Naive thymus-derived CD4-positive, alpha-beta T cell (primary cell): ENCODE results near the gene GDNF. TPM values are rescaled to one million over a fixed set of nuclear protein-coding genes. Genes with fewer than 3 reads are reported as not detected.

Experiments
- ATAC-seq: fragments of 150-1000 bp; cut with Tn5 transposase; 2 replicates; pipeline ENCODE4 v1.10.0; 2021; ENCODE audit warnings: mild to moderate bottlenecking, moderate library complexity
- CTCF ChIA-PET: fragments of 350-600 bp; sonication (Branson Sonifier 250); formaldehyde crosslinking; loops from one replicate; lab custom pipeline; 2021; ENCODE audit warnings: antibody characterized with exemption; lab: Charles Lee
- POLR2A ChIA-PET: fragments of 350-600 bp; sonication (Branson Sonifier 250); formaldehyde crosslinking; loops from one replicate; lab custom pipeline; 2021; ENCODE audit warnings: antibody characterized with exemption, inconsistent platforms; lab: Charles Lee
- DNase-seq, 9 donors: peaks; one replicate each; pipeline versions ENCODE4 v3.0.0 to v3.0.0-alpha.2; 2020 to 2022; ENCODE audit warnings: mixed read lengths in 1 of 9
- H3K27ac ChIP-seq: one replicate; pipeline ENCODE4 v1.7.0; 2013; ENCODE audit warnings: mild to moderate bottlenecking, low read depth, low read length, moderate library complexity
- H3K27me3 ChIP-seq, 2 donors: one replicate each; pipeline ENCODE4 v1.7.0; 2013; ENCODE audit warnings: low read length in 2 of 2, mild to moderate bottlenecking in 2 of 2, moderate library complexity in 2 of 2; ENCODE audit not compliant: control insufficient read depth in 2 of 2, insufficient read depth in 2 of 2
- H3K36me3 ChIP-seq, 3 experiments: 1 replicate in 2 of 3; 2 replicates in 1 of 3; pipeline ENCODE4 v1.7.0; 2013; ENCODE audit warnings: low read length in 3 of 3, mild to moderate bottlenecking in 3 of 3, moderate library complexity in 1 of 3; ENCODE audit not compliant: insufficient read depth in 3 of 3, control insufficient read depth in 2 of 3
- H3K4me1 ChIP-seq, 2 donors: one replicate each; pipeline ENCODE4 v1.7.0; 2013; ENCODE audit warnings: low read length in 2 of 2, mild to moderate bottlenecking in 2 of 2, moderate library complexity in 1 of 2; ENCODE audit not compliant: control insufficient read depth in 2 of 2, insufficient read depth in 2 of 2
- H3K4me3 ChIP-seq: 2 replicates; pipeline ENCODE4 v1.7.0; 2013; ENCODE audit warnings: mild to moderate bottlenecking, low read length
- H3K9me3 ChIP-seq, 3 experiments: 1 replicate in 2 of 3; 2 replicates in 1 of 3; pipeline ENCODE4 v1.7.0; 2013; ENCODE audit warnings: low read length in 3 of 3; ENCODE audit not compliant: control insufficient read depth in 2 of 3
- H3K27ac Mint-ChIP-seq, 9 donors: one replicate each; pipeline ENCODE4 v1.8.0; 2020 to 2022; ENCODE audit warnings: mixed read lengths in 9 of 9, mild to moderate bottlenecking in 8 of 9, moderate library complexity in 5 of 9, inconsistent platforms in 2 of 9
- H3K27me3 Mint-ChIP-seq, 5 donors: one replicate each; pipeline ENCODE4 v1.8.0; 2021 to 2022; ENCODE audit warnings: mixed read lengths in 5 of 5, mild to moderate bottlenecking in 1 of 5
- H3K36me3 Mint-ChIP-seq, 5 donors: one replicate each; pipeline ENCODE4 v1.8.0; 2020 to 2022; ENCODE audit warnings: mixed read lengths in 5 of 5, mild to moderate bottlenecking in 3 of 5, inconsistent platforms in 1 of 5
- H3K4me1 Mint-ChIP-seq, 7 donors: one replicate each; pipeline ENCODE4 v1.8.0; 2020 to 2022; ENCODE audit warnings: mixed read lengths in 7 of 7, mild to moderate bottlenecking in 3 of 7, inconsistent platforms in 1 of 7
- H3K4me3 Mint-ChIP-seq, 10 donors: one replicate each; pipeline ENCODE4 v1.8.0; 2020 to 2022; ENCODE audit warnings: mild to moderate bottlenecking in 10 of 10, mixed read lengths in 10 of 10, moderate library complexity in 6 of 10, inconsistent platforms in 2 of 10
- H3K9me3 Mint-ChIP-seq, 11 donors: one replicate each; pipeline ENCODE4 v1.8.0; 2020 to 2022; ENCODE audit warnings: mixed read lengths in 11 of 11, mild to moderate bottlenecking in 4 of 11, inconsistent platforms in 1 of 11, moderate library complexity in 1 of 11
- intact Hi-C, 2 donors: fragments of 100-400 bp; cut with micrococcal nuclease; formaldehyde crosslinking; loops; one replicate each; pipeline ENCODE4 v1.15.1; 2023
- polyA plus RNA-seq, 2 donors: library from polyadenylated mRNA; unstranded; fragments of 300-500 nt; fragmentation: Illumina TruSeq; gene quantifications; one replicate each; pipeline ENCODE4 v1.2.3, GENCODE V29; 2021
- total RNA-seq, 6 experiments: library from RNA in 5 of 6; stranded (reverse) in 5 of 6; gene quantifications; 1 replicate in 5 of 6; 2 replicates in 1 of 6; pipeline ENCODE4 v1.2.3 and lab custom pipeline; 2021 to 2026

The GDNF gene
- total and polyA plus RNA-seq, 7 experiments from 2014 or later: not detected

GRCh38 chr5:37773809-37774208 lies 66.0 kb downstream of the GDNF start:
- H3K27ac Mint-ChIP-seq: no peak overlapping the region
- H3K4me1 Mint-ChIP-seq: no peaks in the 10 kb centered on the region
- no peaks in the 10 kb centered on the region for H3K9me3 ChIP-seq
- POLR2A ChIA-PET: no interaction called here
- no peak overlapping the region for H3K27ac ChIP-seq
- no peak overlapping the region for H3K4me3 Mint-ChIP-seq
- no peak overlapping the region for H3K4me3 ChIP-seq
- H3K27me3 Mint-ChIP-seq: peaks cover 0 to 8% (median 5%) of the 10 kb centered on the region in 5 donors
- H3K4me1 ChIP-seq: no peaks in the 10 kb centered on the region
- intact Hi-C loops: no loop called here
- DNase-seq (no peak), ATAC-seq (no peak)
- no peaks in the 10 kb centered on the region for H3K27me3 ChIP-seq
- H3K36me3 Mint-ChIP-seq: peaks cover 0 to 9% (median 0%) of the 10 kb centered on the region in 5 donors
- H3K36me3 ChIP-seq: no peaks in the 10 kb centered on the region
- H3K9me3 Mint-ChIP-seq: peaks cover 4 to 38% (median 15%) of the 10 kb centered on the region in 11 donors
- CTCF ChIA-PET: no interaction called here

GRCh38 chr5:37772255-37772654 lies 67.6 kb downstream of the GDNF start:
- H3K27ac Mint-ChIP-seq: no peak overlapping the region
- intact Hi-C loops: no loop called here
- peaks cover 0 to 9% (median 0%) of the 10 kb centered on the region in 5 donors for H3K36me3 Mint-ChIP-seq
- no peaks in the 10 kb centered on the region for H3K9me3 ChIP-seq
- peaks cover 4 to 36% (median 15%) of the 10 kb centered on the region in 11 donors for H3K9me3 Mint-ChIP-seq
- peaks cover 0 to 8% (median 5%) of the 10 kb centered on the region in 5 donors for H3K27me3 Mint-ChIP-seq
- CTCF ChIA-PET: no interaction called here
- no peak for ATAC-seq
- H3K36me3 ChIP-seq: no peaks in the 10 kb centered on the region
- H3K4me1 Mint-ChIP-seq: no peaks in the 10 kb centered on the region
- POLR2A ChIA-PET: no interaction called here
- DNase-seq: no peak
- H3K4me3 Mint-ChIP-seq: no peak overlapping the region
- H3K4me1 ChIP-seq: no peaks in the 10 kb centered on the region
- H3K27ac ChIP-seq: no peak overlapping the region
- H3K4me3 ChIP-seq: no peak overlapping the region
- H3K27me3 ChIP-seq: no peaks in the 10 kb centered on the region

GRCh38 chr5:37771731-37772130 lies 68.1 kb downstream of the GDNF start:
- H3K36me3 Mint-ChIP-seq: peaks cover 0 to 9% (median 0%) of the 10 kb centered on the region in 5 donors
- POLR2A ChIA-PET: no interaction called here
- Histone ChIP-seq H3K9me3 (no peaks in the 10 kb centered on the region), H3K4me1 (no peaks in the 10 kb centered on the region), H3K36me3 (no peaks in the 10 kb centered on the region), H3K4me3 (no peak overlapping the region), H3K27me3 (no peaks in the 10 kb centered on the region), H3K27ac (no peak overlapping the region)
- ATAC-seq (no peak), DNase-seq (no peak)
- intact Hi-C loops: no loop called here
- no peak overlapping the region for H3K4me3 Mint-ChIP-seq
- peaks cover 0 to 8% (median 5%) of the 10 kb centered on the region in 5 donors for H3K27me3 Mint-ChIP-seq
- H3K4me1 Mint-ChIP-seq: no peaks in the 10 kb centered on the region
- no peak overlapping the region for H3K27ac Mint-ChIP-seq
- CTCF ChIA-PET: no interaction called here
- peaks cover 4 to 32% (median 15%) of the 10 kb centered on the region in 11 donors for H3K9me3 Mint-ChIP-seq

- no peak overlapping the region for H3K4me3 ChIP-seq
- CTCF ChIA-PET: no interaction called here
- no peak overlapping the region for H3K27ac ChIP-seq
- no peaks in the 10 kb centered on the region for H3K4me1 ChIP-seq
- intact Hi-C loops: no loop called here
- ATAC-seq (no peak), DNase-seq (no peak)
- Mint-ChIP-seq H3K9me3 (peaks cover 4 to 30% (median 15%) of the 10 kb centered on the region in 11 donors), H3K27me3 (peaks cover 0 to 8% (median 5%) of the 10 kb centered on the region in 5 donors), H3K4me3 (no peak overlapping the region), H3K27ac (no peak overlapping the region), H3K36me3 (peaks cover 0 to 9% (median 0%) of the 10 kb centered on the region in 5 donors), H3K4me1 (no peaks in the 10 kb centered on the region)
- H3K27me3 ChIP-seq: no peaks in the 10 kb centered on the region
- H3K9me3 ChIP-seq: no peaks in the 10 kb centered on the region
- POLR2A ChIA-PET: no interaction called here
- H3K36me3 ChIP-seq: no peaks in the 10 kb centered on the region
Observed at GRCh38 chr5:37771203-37771611, 68.6 kb downstream of the GDNF start.

- Mint-ChIP-seq H3K9me3 (peaks cover 4 to 27% (median 12%) of the 10 kb centered on the region in 11 donors), H3K27me3 (peaks cover 0 to 8% (median 5%) of the 10 kb centered on the region in 5 donors), H3K4me3 (no peak overlapping the region), H3K4me1 (no peaks in the 10 kb centered on the region), H3K27ac (no peak overlapping the region), H3K36me3 (peaks cover 0 to 9% (median 0%) of the 10 kb centered on the region in 5 donors)
- no peaks in the 10 kb centered on the region for H3K27me3 ChIP-seq
- DNase-seq (no peak), ATAC-seq (no peak)
- no peaks in the 10 kb centered on the region for H3K4me1 ChIP-seq
- no peak overlapping the region for H3K4me3 ChIP-seq
- H3K27ac ChIP-seq: no peak overlapping the region
- ChIA-PET POLR2A (no interaction called here), CTCF (no interaction called here)
- no peaks in the 10 kb centered on the region for H3K36me3 ChIP-seq
- no peaks in the 10 kb centered on the region for H3K9me3 ChIP-seq
- intact Hi-C loops: no loop called here
Observed at GRCh38 chr5:37770786-37771185, 69.1 kb downstream of the GDNF start.

DNA sequence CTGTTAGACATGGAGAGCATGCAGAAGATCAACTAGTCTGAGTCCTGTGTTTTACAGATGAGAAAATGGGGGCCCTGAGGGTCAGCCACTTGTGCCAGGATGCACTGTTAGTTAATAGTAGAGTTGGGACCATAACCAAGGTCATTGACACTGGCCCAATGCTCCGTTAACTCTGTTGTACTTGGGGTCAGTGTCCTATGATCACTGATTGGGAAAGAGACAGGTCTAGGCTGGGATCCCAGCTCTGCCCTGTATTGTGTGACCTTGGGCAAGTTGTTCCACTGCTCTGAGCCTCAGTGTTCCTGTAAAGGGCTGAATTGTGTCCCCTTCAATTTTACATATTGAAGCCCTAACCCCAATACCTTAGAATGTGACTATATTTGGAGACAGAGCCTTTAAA lies 70.0 kb downstream of the GDNF start:
- H3K9me3 ChIP-seq: no peaks in the 10 kb centered on the region
- intact Hi-C loops: no loop called here
- peaks cover under 1 to 19% (median 7%) of the 10 kb centered on the region in 11 donors for H3K9me3 Mint-ChIP-seq
- DNase-seq (no peak), ATAC-seq (no peak)
- H3K27ac ChIP-seq: no peak overlapping the region
- H3K4me1 Mint-ChIP-seq: no peaks in the 10 kb centered on the region
- H3K4me1 ChIP-seq: no peaks in the 10 kb centered on the region
- ChIA-PET POLR2A (no interaction called here), CTCF (no interaction called here)
- H3K27me3 ChIP-seq: no peaks in the 10 kb centered on the region
- H3K36me3 Mint-ChIP-seq: peaks cover 0 to 5% (median 0%) of the 10 kb centered on the region in 5 donors
- peaks cover 0 to 8% (median 5%) of the 10 kb centered on the region in 5 donors for H3K27me3 Mint-ChIP-seq
- H3K4me3 ChIP-seq: no peak overlapping the region
- no peak overlapping the region for H3K27ac Mint-ChIP-seq
- no peak overlapping the region for H3K4me3 Mint-ChIP-seq
- H3K36me3 ChIP-seq: no peaks in the 10 kb centered on the region

GRCh38 chr5:37769108-37769507 lies 70.7 kb downstream of the GDNF start:
- Histone ChIP-seq H3K4me1 (no peaks in the 10 kb centered on the region), H3K27ac (no peak overlapping the region), H3K4me3 (no peak overlapping the region), H3K36me3 (no peaks in the 10 kb centered on the region), H3K27me3 (no peaks in the 10 kb centered on the region), H3K9me3 (no peaks in the 10 kb centered on the region)
- Mint-ChIP-seq H3K36me3 (peaks cover 0 to 5% (median 0%) of the 10 kb centered on the region in 5 donors), H3K4me1 (no peaks in the 10 kb centered on the region), H3K27ac (no peak overlapping the region), H3K27me3 (peaks cover 0 to 8% (median 5%) of the 10 kb centered on the region in 5 donors), H3K4me3 (no peak overlapping the region), H3K9me3 (peaks cover 0 to 16% (median 6%) of the 10 kb centered on the region in 11 donors)
- ATAC-seq (no peak), DNase-seq (no peak)
- POLR2A ChIA-PET: no interaction called here
- intact Hi-C loops: no loop called here
- CTCF ChIA-PET: no interaction called here
